Kidney (tissue), 14 donors: ENCODE data around the gene GPC6. TPM values are rescaled to one million over a fixed set of nuclear protein-coding genes. Genes with fewer than 3 reads are reported as not detected.
"Not testable (repeated sequence)": the region's sequence is repeated elsewhere in the genome, so short reads cannot be mapped to it uniquely, and the experiment has no call there.

Experiments used
- DNase-seq, 5 donors: peaks; one replicate each; pipeline ENCODE4 v3.0.0-alpha.2; 2013 to 2020
- FAIRE-seq: peaks from 2 replicates; lab custom pipeline; 2012; peaks lifted over from hg19 to GRCh38; lab: Jason Lieb, UNC
- H3K27ac ChIP-seq, 2 donors: one replicate each; pipeline ENCODE4 v1.7.0; 2013; ENCODE audit warnings: low read depth in 2 of 2, low read length in 2 of 2, inconsistent platforms in 1 of 2
- H3K27me3 ChIP-seq: one replicate; pipeline ENCODE4 v1.7.1; 2013; ENCODE audit warnings: low read length, inconsistent platforms; ENCODE audit not compliant: control insufficient read depth, insufficient read depth
- H3K36me3 ChIP-seq, 3 donors: one replicate each; pipeline versions ENCODE4 v1.7.0 to v1.7.1; 2013; ENCODE audit warnings: low read length in 3 of 3, control low read depth in 1 of 3, inconsistent platforms in 1 of 3; ENCODE audit not compliant: insufficient read depth in 3 of 3, control insufficient read depth in 2 of 3
- H3K4me1 ChIP-seq, 3 donors: one replicate each; pipeline versions ENCODE4 v1.7.0 to v1.7.1; 2013; ENCODE audit warnings: low read length in 3 of 3, inconsistent platforms in 1 of 3, low read depth in 1 of 3; ENCODE audit not compliant: control insufficient read depth in 2 of 3, insufficient read depth in 2 of 3
- H3K4me3 ChIP-seq, 3 donors: one replicate each; pipeline versions ENCODE4 v1.7.0 to v1.8.1; 2013; ENCODE audit warnings: low read length in 3 of 3, control low read depth in 1 of 3, inconsistent platforms in 1 of 3
- H3K9ac ChIP-seq, 3 donors: one replicate each; pipeline versions ENCODE4 v1.7.0 to v1.7.1; 2013; ENCODE audit warnings: low read length in 3 of 3, control low read depth in 1 of 3, inconsistent platforms in 1 of 3
- H3K9me3 ChIP-seq, 3 donors: one replicate each; pipeline versions ENCODE4 v1.7.0 to v1.7.1; 2013; ENCODE audit warnings: low read length in 3 of 3, control low read depth in 1 of 3, inconsistent platforms in 1 of 3; ENCODE audit not compliant: control insufficient read depth in 2 of 3, insufficient read depth in 1 of 3
- CTCF ChIP-seq: IDR thresholded peaks from 3 replicates; pipeline ENCODE4 v1.5.1; 2012; ENCODE audit warnings: mild to moderate bottlenecking, moderate library complexity, borderline replicate concordance; ENCODE audit not compliant: insufficient read depth; ENCODE audit errors: extremely low read depth
- intact Hi-C: fragments of 100-400 bp; cut with DNase I; formaldehyde crosslinking; loops from one replicate; pipeline ENCODE4 v1.11.1; 2022
- polyA plus RNA-seq: library from polyadenylated mRNA; stranded (reverse); fragments of 350-450 nt; fragmentation: Illumina TruSeq; extraction: RNeasy Lipid Tissue Mini Kit (QIAGEN cat#74804); gene quantifications from one replicate; pipeline ENCODE4 v1.2.3, GENCODE V29; 2014; ENCODE audit warnings: low read depth, low replicate concordance; ENCODE audit not compliant: insufficient read depth
- total RNA-seq: library from RNA; stranded (reverse); fragmentation: NEBNext Ultra II Directional; extraction: Animal tissue kit (Norgen Biotek cat#: 25700); gene quantifications from one replicate; pipeline ENCODE4 v1.2.1, GENCODE V29; 2021
- donor health status: control.
- donor health status: control.
- donor health status: control.
- donor health status: control.
- donor health status: control.
- donor health status: DM: yes; HTN: yes; CAD: no.
- donor health status: Normal renal cell carcinoma (clear cell type).

Gene GPC6
- total and polyA plus RNA-seq, 2 donors from 2014 or later: 6.2 to 15.5 TPM

GRCh38 chr13:93480553-93481106, 254.0 kb downstream of the GPC6 start:
- DNase-seq: no peak
- Histone ChIP-seq H3K36me3 (no peaks in the 10 kb centered on the region), H3K27me3 (no peaks in the 10 kb centered on the region), H3K9ac (no peak overlapping the region), H3K4me3 (no peak overlapping the region), H3K4me1 (no peaks in the 10 kb centered on the region), H3K27ac (no peak overlapping the region), H3K9me3 (no peaks in the 10 kb centered on the region)
- no peak for TF ChIP-seq CTCF
- intact Hi-C loops: no loop called here
- no peak for FAIRE-seq

- intact Hi-C loops, H3K9me3 ChIP-seq, FAIRE-seq, H3K4me3 ChIP-seq, H3K4me1 ChIP-seq, H3K27me3 ChIP-seq, H3K36me3 ChIP-seq, H3K27ac ChIP-seq, DNase-seq, H3K9ac ChIP-seq: not testable (repeated sequence)
These were observed 269.5 kb downstream of the GPC6 start for GRCh38 chr13:93496117-93496516.

GRCh38 chr13:93496985-93497673, 270.5 kb downstream of the GPC6 start:
- no peaks in the 10 kb centered on the region for H3K27me3 ChIP-seq
- TF ChIP-seq CTCF: no peak
- DNase-seq: peak in 2 of 5 donors; percentile 30 to 49

GRCh38 chr13:93499991-93500390, 273.4 kb downstream of the GPC6 start:
- Histone ChIP-seq H3K36me3 (no peaks in the 10 kb centered on the region), H3K9me3 (no peaks in the 10 kb centered on the region), H3K4me1 (no peaks in the 10 kb centered on the region), H3K4me3 (no peak overlapping the region), H3K27ac (no peak overlapping the region), H3K27me3 (no peaks in the 10 kb centered on the region), H3K9ac (no peak overlapping the region)
- FAIRE-seq: no peak
- TF ChIP-seq CTCF: no peak
- intact Hi-C loops: no loop called here
- no peak for DNase-seq

More at GRCh38 chr13:93496985-93497673, 270.5 kb downstream of the GPC6 start:
- no peak overlapping the region for H3K4me3 ChIP-seq
- intact Hi-C loops: no loop called here
- FAIRE-seq: no peak
- no peaks in the 10 kb centered on the region for H3K4me1 ChIP-seq
- no peak overlapping the region for H3K9ac ChIP-seq
- no peaks in the 10 kb centered on the region for H3K9me3 ChIP-seq
- no peaks in the 10 kb centered on the region for H3K36me3 ChIP-seq
- no peak overlapping the region for H3K27ac ChIP-seq
